HG02759 (cell line): ENCODE data around the gene CHIA.
"Not testable (repeated sequence)": the region's sequence is repeated elsewhere in the genome, so short reads cannot be mapped to it uniquely, and the experiment has no call there.

Experiments used
- ATAC-seq: cut with Tn5 transposase; IDR thresholded peaks from one replicate; pipeline ENCODE4 v1.9.1; 2021; ENCODE audit warnings: mild to moderate bottlenecking, moderate library complexity; ENCODE audit not compliant: unreplicated experiment

CHIA gene

GRCh38 chr1:111283838-111284237, 6.8 kb upstream of the CHIA start:
- no peak for ATAC-seq

DNA sequence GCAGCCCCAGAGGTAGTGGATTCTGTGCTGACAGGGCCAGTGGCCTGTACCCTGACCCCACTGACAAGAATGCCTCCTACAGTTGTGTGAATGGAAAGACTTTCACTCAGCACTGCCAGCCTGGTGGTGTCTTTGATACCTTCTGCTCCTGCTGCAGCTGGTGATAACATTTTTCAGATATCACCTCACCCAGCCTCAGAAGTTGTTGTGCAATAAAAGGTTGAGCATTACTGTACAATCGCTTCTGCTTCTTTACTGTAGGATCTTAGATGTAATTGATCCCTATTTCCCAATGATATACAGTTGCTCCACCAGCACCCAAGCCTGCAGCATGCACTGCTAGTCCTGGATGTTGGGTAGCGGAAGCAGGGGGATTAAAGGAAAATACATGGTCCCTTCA, 4.8 kb upstream of the CHIA start:
- no peak for ATAC-seq

DNA sequence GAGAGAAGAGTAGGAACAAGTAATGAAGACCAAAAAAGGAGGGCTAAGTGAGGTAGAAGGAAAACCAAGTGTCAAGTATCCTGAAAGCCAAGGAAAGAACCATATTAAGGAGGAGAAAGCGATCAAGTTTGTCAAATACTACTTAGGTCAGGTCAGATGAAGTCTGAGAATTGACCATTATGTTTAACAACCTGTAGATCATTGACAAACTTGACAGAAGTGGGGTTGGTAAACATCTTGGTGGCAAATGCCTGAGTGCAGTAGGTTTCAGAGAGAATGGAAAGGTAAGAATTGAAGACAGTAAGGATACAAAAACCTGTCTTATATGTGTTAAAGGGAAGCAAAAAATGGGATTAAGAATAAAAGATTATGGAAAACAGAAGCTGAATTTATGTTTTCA, 3.7 kb upstream of the CHIA start:
- no peak for ATAC-seq

DNA sequence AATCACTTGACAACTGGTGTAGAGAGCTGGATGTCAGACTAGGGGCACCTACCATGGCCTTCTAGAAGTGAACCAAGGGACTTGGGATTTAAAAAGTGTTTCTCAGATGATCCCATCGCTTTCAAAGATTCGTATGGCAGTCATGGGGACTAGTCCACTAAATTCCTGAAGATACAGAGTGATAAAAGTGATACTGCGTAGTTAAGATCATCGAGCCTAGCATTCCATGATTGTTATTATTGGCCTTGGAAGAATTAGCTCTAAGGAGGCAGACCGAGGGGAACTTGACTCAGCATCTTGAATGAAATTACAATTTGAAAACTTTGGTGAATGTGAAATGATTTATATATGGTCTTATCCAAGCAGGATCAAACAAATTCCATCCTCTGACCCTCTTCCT, 1.3 kb upstream of the CHIA start:
- no peak for ATAC-seq

- no peak for ATAC-seq
These were observed 547 bp upstream of the CHIA start for GRCh38 chr1:111290104-111290503.

DNA sequence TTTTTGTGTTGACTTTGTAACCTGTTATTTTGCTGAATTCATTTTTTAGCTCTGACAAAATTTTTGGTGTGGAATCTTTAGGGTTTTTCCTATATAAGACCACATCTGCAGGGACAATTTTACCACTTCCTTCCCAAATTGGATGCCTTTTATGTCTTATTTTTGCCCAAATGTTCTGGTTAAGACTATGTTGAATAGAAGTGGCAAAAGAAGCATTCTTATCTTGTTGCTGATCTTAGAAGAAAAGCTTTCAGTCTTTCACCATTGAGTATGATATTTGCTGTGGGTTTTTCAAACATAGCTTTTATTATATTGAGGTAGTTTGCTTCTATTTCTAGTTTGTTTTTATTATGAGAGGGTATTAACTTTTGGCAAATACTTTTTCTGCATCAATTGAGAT, 3.7 kb downstream of the CHIA start:
- no peak for ATAC-seq

DNA sequence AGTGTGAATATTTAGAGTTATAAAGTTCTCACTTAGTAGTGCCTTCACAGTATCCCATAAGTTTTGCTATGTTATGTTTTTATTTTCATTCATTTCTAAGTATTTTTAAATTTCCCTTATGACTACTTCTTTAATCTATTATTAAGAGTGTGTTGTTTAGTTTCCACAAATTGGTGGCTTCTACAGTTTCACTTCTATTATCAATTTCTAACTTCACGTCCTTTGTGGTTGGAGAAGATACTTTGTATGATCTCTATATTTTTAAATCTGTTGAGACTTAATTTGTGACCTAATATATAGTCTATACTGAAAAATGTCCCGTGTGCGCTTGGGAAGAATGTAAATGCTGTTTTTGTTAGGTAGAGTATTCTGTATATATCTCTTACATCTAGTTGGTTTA, 11.7 kb downstream of the CHIA start:
- ATAC-seq, result peak; percentile 60

- ATAC-seq, result no peak
These were observed 19.0 kb downstream of the CHIA start for GRCh38 chr1:111309690-111310089.

- no peak for ATAC-seq
These were observed 27.9 kb downstream of the CHIA start for GRCh38 chr1:111318523-111318922.

DNA sequence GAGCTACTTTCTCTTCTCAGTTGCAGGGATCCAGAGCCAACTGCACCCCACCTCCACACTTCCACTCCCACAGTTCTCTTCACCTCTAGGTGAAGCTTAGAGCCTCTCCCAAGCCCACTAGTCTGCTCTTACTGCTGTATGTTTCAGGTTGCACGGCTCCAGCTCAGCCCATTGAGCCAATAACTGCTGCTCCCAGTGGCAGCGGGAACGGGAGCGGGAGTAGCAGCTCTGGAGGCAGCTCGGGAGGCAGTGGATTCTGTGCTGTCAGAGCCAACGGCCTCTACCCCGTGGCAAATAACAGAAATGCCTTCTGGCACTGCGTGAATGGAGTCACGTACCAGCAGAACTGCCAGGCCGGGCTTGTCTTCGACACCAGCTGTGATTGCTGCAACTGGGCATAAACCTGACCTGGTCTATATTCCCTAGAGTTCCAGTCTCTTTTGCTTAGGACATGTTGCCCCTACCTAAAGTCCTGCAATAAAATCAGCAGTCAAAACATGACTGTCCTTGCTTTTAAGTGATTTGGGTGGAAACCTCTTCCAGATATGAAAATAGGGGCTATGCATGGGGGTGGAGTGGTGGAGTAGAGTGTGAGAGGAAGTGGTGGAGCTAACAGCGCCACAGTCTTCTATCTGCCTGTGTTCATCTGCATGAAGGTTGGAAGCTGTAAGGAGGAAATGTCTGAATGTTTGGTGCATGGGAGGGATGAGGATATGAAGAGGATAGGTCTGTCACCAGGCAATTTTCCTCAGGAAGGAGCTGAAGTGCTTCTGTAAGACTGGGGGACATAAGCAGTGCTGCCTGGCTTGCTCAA, 29.6 kb downstream of the CHIA start:
- no peak for ATAC-seq

- ATAC-seq, result no peak
These were observed 32.6 kb downstream of the CHIA start for GRCh38 chr1:111323231-111323630.

DNA sequence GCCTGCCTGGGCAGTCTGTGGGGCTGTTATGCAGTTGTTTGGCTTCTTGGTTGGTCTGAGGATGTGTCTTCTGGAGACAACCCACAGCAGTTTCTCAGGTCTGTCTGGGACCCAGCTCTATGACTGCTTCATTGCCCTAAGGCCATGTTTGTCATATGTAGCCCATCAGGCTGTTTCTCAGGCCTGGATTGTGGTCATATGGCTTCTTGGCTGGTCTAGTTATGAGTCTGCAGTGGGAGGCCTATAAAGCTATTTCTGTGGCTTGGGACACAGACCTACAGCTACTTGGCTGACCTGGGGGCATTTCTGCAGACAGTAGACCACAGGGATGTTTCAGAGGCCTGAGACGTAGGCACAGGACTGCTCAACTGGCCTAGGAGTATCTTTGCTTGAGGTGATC, 41.5 kb downstream of the CHIA start:
- ATAC-seq, result peak; percentile 93

DNA sequence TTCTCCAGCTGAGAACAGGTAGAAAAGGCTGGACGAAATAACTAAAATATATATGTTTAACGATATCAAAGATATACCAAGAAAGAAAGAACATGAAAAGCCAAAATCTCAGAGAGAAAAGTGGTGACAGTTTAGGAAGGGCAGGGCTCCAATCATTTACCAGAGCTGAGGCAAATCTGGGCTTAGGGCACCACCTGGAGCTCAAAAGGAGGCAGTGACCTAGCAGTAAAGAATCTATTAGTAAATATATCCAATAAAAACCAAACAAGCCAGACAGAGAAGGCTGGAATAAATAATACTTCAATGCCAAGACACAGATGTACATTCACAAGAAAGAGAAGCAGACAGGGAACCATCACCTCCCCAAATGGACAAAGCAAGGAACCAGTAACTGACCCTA, 43.5 kb downstream of the CHIA start:
- no peak for ATAC-seq

GRCh38 chr1:111335214-111335877, 44.7 kb downstream of the CHIA start:
- not testable (repeated sequence) for ATAC-seq

- not testable (repeated sequence) for ATAC-seq
These were observed 48.2 kb downstream of the CHIA start for GRCh38 chr1:111338849-111339248.

GRCh38 chr1:111346089-111346885, 55.6 kb downstream of the CHIA start:
- ATAC-seq, result peak; percentile 94

- no peak for ATAC-seq
These were observed 56.4 kb downstream of the CHIA start for GRCh38 chr1:111347026-111347425.

DNA sequence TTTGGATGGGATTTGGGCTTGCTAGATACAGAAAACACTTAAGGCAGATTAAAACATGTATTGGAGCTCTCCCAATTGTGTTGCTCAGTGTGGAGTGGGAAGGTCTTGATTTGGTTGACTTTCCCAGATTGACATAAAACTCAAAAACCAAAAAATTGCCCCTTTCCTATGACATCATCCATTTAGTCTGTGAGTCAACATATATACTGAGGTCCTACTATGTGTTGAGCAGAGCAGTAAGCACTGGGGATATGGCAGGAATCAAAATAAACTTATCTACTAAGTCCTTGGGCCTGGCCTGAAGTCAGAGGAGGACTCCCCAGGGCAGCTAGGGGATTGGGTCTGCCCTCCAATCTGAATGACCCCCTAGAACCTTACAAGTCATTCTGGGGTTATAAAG, 61.0 kb downstream of the CHIA start:
- no peak for ATAC-seq

DNA sequence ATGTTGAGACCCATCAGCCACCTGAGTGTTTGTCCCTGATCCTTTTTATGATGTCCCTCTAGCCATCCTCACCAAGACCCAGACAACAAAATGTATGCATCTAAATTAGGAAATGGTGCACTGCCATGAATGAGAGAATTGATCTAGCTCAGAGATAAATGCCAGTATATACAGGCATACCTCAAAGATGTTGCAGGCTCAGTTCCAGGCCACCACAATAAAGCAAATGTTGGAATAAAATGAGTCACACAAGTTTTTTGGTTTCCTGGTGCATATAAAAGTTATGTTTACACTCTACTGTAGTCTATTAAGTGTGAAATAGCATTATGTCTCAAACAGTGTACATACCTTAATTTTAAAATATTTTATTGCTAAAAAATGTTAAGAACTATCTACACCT, 63.9 kb downstream of the CHIA start:
- no peak for ATAC-seq

DNA sequence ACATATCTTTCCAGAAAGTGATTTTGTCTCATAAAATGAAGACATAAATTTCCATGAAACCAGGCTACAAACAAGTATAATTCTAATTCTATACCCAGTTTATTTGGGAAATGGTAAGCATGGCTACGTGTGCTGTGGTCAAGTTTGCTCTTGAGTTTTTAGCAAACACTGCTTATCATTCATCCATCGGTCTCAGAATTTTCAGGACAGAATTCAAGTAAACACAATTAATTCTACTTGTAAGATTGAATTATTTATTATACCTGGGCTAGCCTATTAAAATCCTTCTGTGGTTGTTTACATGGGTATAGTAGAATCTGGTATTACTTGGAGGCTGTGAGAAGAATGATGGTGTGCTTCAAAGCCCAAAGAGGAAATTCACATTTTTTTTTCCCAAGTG, 68.3 kb downstream of the CHIA start:
- ATAC-seq, result no peak

DNA sequence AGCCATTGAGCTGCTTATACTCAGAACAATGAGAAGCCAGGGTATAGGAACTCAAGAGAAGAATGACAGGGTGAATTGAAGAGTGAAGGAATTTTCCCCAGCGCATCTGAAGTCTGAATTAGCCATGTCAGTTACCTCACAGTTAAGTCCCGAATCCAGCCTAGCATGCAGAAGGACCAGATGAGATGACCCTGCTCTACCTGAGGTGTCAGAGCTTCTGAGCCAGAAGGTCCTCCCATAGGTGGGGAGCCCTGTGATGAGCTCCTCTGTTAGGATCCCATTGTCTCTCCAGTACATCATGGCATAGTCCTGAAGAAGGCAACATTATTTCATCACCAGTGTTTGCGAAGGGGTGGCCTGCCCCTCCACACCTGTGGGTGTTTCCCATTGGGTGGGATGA, 68.7 kb downstream of the CHIA start:
- ATAC-seq, result no peak

DNA sequence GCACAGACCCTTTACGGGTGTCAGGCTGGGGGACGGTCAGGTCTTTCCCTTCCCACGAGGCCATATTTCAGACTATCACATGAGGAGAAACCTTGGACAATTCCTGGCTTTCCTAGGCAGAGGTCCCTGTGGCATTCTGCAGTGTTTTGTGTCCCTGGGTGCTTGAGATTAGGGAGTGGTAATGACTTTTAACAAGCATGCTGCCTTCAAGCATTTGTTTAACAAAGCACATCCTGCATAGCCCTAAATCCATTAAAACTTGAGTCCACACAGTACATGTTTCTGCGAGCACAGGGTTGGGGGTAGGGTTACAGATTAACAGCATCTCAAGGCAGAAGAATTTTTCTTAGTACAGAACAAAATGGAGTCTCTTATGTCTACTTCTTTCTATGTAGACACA, 69.6 kb downstream of the CHIA start:
- ATAC-seq, result not testable (repeated sequence)
